Measurements from ENCODE around the gene MRAP2.

The MRAP2 gene

GRCh38 chr6:84035484-84035883 lies 1.9 kb downstream of the MRAP2 start:
- Histone ChIP-seq H3K9ac (ENCODE audit: low read depth, low read length) (no peak overlapping the region), H3K27me3 (ENCODE audit: control insufficient read depth, insufficient read depth, low read length) (peaks cover 13% of the 10 kb centered on the region), H3K4me1 (ENCODE audit: control insufficient read depth, insufficient read depth, low read length) (no peaks in the 10 kb centered on the region), H3K36me3 (ENCODE audit: insufficient read depth, low read length) (no peaks in the 10 kb centered on the region), H3K9me3 (replicated peaks; ENCODE audit: low read length) (no peaks in the 10 kb centered on the region), H3K4me2 (ENCODE audit: low read length) (no peak overlapping the region), H3K4me3 (ENCODE audit: low read length) (no peak overlapping the region)

GRCh38 chr6:84037425-84038089 lies 4.0 kb downstream of the MRAP2 start:
- Histone ChIP-seq H3K4me1 (ENCODE audit: control insufficient read depth, insufficient read depth, low read length) (no peaks in the 10 kb centered on the region), H3K9ac (ENCODE audit: low read depth, low read length) (no peak overlapping the region), H3K36me3 (ENCODE audit: insufficient read depth, low read length) (no peaks in the 10 kb centered on the region), H3K27me3 (ENCODE audit: control insufficient read depth, insufficient read depth, low read length) (peaks cover 16% of the 10 kb centered on the region), H3K4me2 (ENCODE audit: low read length) (no peak overlapping the region), H3K4me3 (ENCODE audit: low read length) (no peak overlapping the region), H3K9me3 (replicated peaks; ENCODE audit: low read length) (no peaks in the 10 kb centered on the region)

- no peak overlapping the region for H3K9ac ChIP-seq (ENCODE audit: low read depth, low read length)
- no peak overlapping the region for H3K4me2 ChIP-seq (ENCODE audit: low read length)
- H3K27me3 ChIP-seq (ENCODE audit: control insufficient read depth, insufficient read depth, low read length), result peaks cover 5% of the 10 kb centered on the region
- H3K4me3 ChIP-seq (ENCODE audit: low read length), result no peak overlapping the region
- no peaks in the 10 kb centered on the region for H3K4me1 ChIP-seq (ENCODE audit: control insufficient read depth, insufficient read depth, low read length)
- no peaks in the 10 kb centered on the region for H3K9me3 ChIP-seq (replicated peaks; ENCODE audit: low read length)
- no peaks in the 10 kb centered on the region for H3K36me3 ChIP-seq (ENCODE audit: insufficient read depth, low read length)
Observed at GRCh38 chr6:84042603-84043002, 9.0 kb downstream of the MRAP2 start.

- Histone ChIP-seq H3K27me3 (ENCODE audit: control insufficient read depth, insufficient read depth, low read length) (peaks cover 5% of the 10 kb centered on the region), H3K4me2 (ENCODE audit: low read length) (no peak overlapping the region), H3K4me1 (ENCODE audit: control insufficient read depth, insufficient read depth, low read length) (no peaks in the 10 kb centered on the region), H3K36me3 (ENCODE audit: insufficient read depth, low read length) (no peaks in the 10 kb centered on the region), H3K4me3 (ENCODE audit: low read length) (no peak overlapping the region), H3K9me3 (replicated peaks; ENCODE audit: low read length) (no peaks in the 10 kb centered on the region), H3K9ac (ENCODE audit: low read depth, low read length) (no peak overlapping the region)
Observed at GRCh38 chr6:84043555-84043954, 10.0 kb downstream of the MRAP2 start.

GRCh38 chr6:84046755-84047154 lies 13.2 kb downstream of the MRAP2 start:
- H3K36me3 ChIP-seq (ENCODE audit: insufficient read depth, low read length), result no peaks in the 10 kb centered on the region
- no peak overlapping the region for H3K4me3 ChIP-seq (ENCODE audit: low read length)
- H3K9ac ChIP-seq (ENCODE audit: low read depth, low read length), result no peak overlapping the region
- no peaks in the 10 kb centered on the region for H3K9me3 ChIP-seq (replicated peaks; ENCODE audit: low read length)
- peaks cover 3% of the 10 kb centered on the region for H3K4me1 ChIP-seq (ENCODE audit: control insufficient read depth, insufficient read depth, low read length)
- H3K4me2 ChIP-seq (ENCODE audit: low read length), result no peak overlapping the region
- no peaks in the 10 kb centered on the region for H3K27me3 ChIP-seq (ENCODE audit: control insufficient read depth, insufficient read depth, low read length)

GRCh38 chr6:84048588-84048987 lies 15.0 kb downstream of the MRAP2 start:
- Histone ChIP-seq H3K9ac (ENCODE audit: low read depth, low read length) (no peak overlapping the region), H3K4me1 (ENCODE audit: control insufficient read depth, insufficient read depth, low read length) (peaks cover 16% of the 10 kb centered on the region), H3K9me3 (replicated peaks; ENCODE audit: low read length) (no peaks in the 10 kb centered on the region), H3K4me2 (ENCODE audit: low read length) (no peak overlapping the region), H3K27me3 (ENCODE audit: control insufficient read depth, insufficient read depth, low read length) (no peaks in the 10 kb centered on the region), H3K36me3 (ENCODE audit: insufficient read depth, low read length) (no peaks in the 10 kb centered on the region), H3K4me3 (ENCODE audit: low read length) (no peak overlapping the region)

GRCh38 chr6:84050408-84050807 lies 16.8 kb downstream of the MRAP2 start:
- H3K9ac ChIP-seq (ENCODE audit: low read depth, low read length), result no peak overlapping the region
- no peak overlapping the region for H3K4me2 ChIP-seq (ENCODE audit: low read length)
- H3K36me3 ChIP-seq (ENCODE audit: insufficient read depth, low read length), result no peaks in the 10 kb centered on the region
- H3K4me3 ChIP-seq (ENCODE audit: low read length), result no peak overlapping the region
- H3K9me3 ChIP-seq (replicated peaks; ENCODE audit: low read length), result no peaks in the 10 kb centered on the region
- no peaks in the 10 kb centered on the region for H3K27me3 ChIP-seq (ENCODE audit: control insufficient read depth, insufficient read depth, low read length)
- H3K4me1 ChIP-seq (ENCODE audit: control insufficient read depth, insufficient read depth, low read length), result peaks cover 16% of the 10 kb centered on the region

- Histone ChIP-seq H3K36me3 (ENCODE audit: insufficient read depth, low read length) (no peaks in the 10 kb centered on the region), H3K4me3 (ENCODE audit: low read length) (peak overlapping the region; percentile 59), H3K4me2 (ENCODE audit: low read length) (peak overlapping the region; percentile 78), H3K9ac (ENCODE audit: low read depth, low read length) (peak overlapping the region; percentile 13), H3K27me3 (ENCODE audit: control insufficient read depth, insufficient read depth, low read length) (no peaks in the 10 kb centered on the region), H3K4me1 (ENCODE audit: control insufficient read depth, insufficient read depth, low read length) (peaks cover 16% of the 10 kb centered on the region), H3K9me3 (replicated peaks; ENCODE audit: low read length) (no peaks in the 10 kb centered on the region)
Observed at GRCh38 chr6:84052204-84052882, 18.8 kb downstream of the MRAP2 start.

GRCh38 chr6:84052883-84053241 lies 19.3 kb downstream of the MRAP2 start:
- Histone ChIP-seq H3K9ac (ENCODE audit: low read depth, low read length) (no peak overlapping the region), H3K36me3 (ENCODE audit: insufficient read depth, low read length) (no peaks in the 10 kb centered on the region), H3K27me3 (ENCODE audit: control insufficient read depth, insufficient read depth, low read length) (no peaks in the 10 kb centered on the region), H3K9me3 (replicated peaks; ENCODE audit: low read length) (no peaks in the 10 kb centered on the region), H3K4me1 (ENCODE audit: control insufficient read depth, insufficient read depth, low read length) (peaks cover 16% of the 10 kb centered on the region), H3K4me2 (ENCODE audit: low read length) (peak overlapping the region; percentile 78), H3K4me3 (ENCODE audit: low read length) (no peak overlapping the region)

GRCh38 chr6:84055647-84056046 lies 22.1 kb downstream of the MRAP2 start:
- no peak overlapping the region for H3K4me2 ChIP-seq (ENCODE audit: low read length)
- H3K4me1 ChIP-seq (ENCODE audit: control insufficient read depth, insufficient read depth, low read length), result peaks cover 16% of the 10 kb centered on the region
- no peaks in the 10 kb centered on the region for H3K9me3 ChIP-seq (replicated peaks; ENCODE audit: low read length)
- H3K9ac ChIP-seq (ENCODE audit: low read depth, low read length), result no peak overlapping the region
- no peak overlapping the region for H3K4me3 ChIP-seq (ENCODE audit: low read length)
- H3K27me3 ChIP-seq (ENCODE audit: control insufficient read depth, insufficient read depth, low read length), result peaks cover 14% of the 10 kb centered on the region
- no peaks in the 10 kb centered on the region for H3K36me3 ChIP-seq (ENCODE audit: insufficient read depth, low read length)

GRCh38 chr6:84057908-84058307 lies 24.3 kb downstream of the MRAP2 start:
- H3K9ac ChIP-seq (ENCODE audit: low read depth, low read length), result no peak overlapping the region
- no peak overlapping the region for H3K4me2 ChIP-seq (ENCODE audit: low read length)
- H3K4me3 ChIP-seq (ENCODE audit: low read length), result no peak overlapping the region
- H3K36me3 ChIP-seq (ENCODE audit: insufficient read depth, low read length), result no peaks in the 10 kb centered on the region
- H3K9me3 ChIP-seq (replicated peaks; ENCODE audit: low read length), result no peaks in the 10 kb centered on the region
- H3K4me1 ChIP-seq (ENCODE audit: control insufficient read depth, insufficient read depth, low read length), result peaks cover under 1% of the 10 kb centered on the region
- H3K27me3 ChIP-seq (ENCODE audit: control insufficient read depth, insufficient read depth, low read length), result peaks cover 14% of the 10 kb centered on the region

GRCh38 chr6:84059082-84059481 lies 25.5 kb downstream of the MRAP2 start:
- H3K4me3 ChIP-seq (ENCODE audit: low read length), result no peak overlapping the region
- no peaks in the 10 kb centered on the region for H3K36me3 ChIP-seq (ENCODE audit: insufficient read depth, low read length)
- no peak overlapping the region for H3K4me2 ChIP-seq (ENCODE audit: low read length)
- no peaks in the 10 kb centered on the region for H3K9me3 ChIP-seq (replicated peaks; ENCODE audit: low read length)
- H3K27me3 ChIP-seq (ENCODE audit: control insufficient read depth, insufficient read depth, low read length), result peaks cover 14% of the 10 kb centered on the region
- no peaks in the 10 kb centered on the region for H3K4me1 ChIP-seq (ENCODE audit: control insufficient read depth, insufficient read depth, low read length)
- H3K9ac ChIP-seq (ENCODE audit: low read depth, low read length), result no peak overlapping the region
